GM21515 (cell line): Measurements from ENCODE around the gene CBX2.

Source experiments
- ATAC-seq: cut with Tn5 transposase; IDR thresholded peaks from one replicate; pipeline ENCODE4 v1.9.1; 2021; ENCODE audit not compliant: unreplicated experiment

Gene CBX2

GRCh38 chr17:79811011-79811867, 33.3 kb downstream of the CBX2 start:
- ATAC-seq = no peak

DNA sequence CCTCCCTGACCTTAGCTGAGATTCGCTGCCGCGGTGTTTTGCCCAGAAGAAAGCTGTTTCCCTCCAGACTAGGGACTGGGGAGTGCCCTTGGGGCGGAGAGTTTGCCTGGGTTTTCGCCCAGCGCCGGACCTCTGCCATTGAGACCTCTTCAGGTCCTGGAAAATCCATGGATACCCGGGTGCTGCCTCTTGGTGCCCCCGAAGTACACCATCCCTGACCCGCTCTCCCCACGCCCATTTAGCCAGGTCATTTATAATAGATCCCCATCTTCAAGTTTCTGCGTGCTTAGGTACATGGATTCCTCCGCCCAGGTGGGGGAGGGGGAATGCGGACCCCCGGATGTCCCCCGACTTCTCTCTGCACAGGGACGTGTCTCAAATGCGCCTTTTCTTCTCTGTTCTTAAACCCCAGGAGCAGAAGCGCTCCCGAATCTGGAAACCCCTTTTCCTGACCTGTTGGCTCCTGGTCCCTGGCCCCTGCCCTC, 34.0 kb downstream of the CBX2 start:
- ATAC-seq = no peak

DNA sequence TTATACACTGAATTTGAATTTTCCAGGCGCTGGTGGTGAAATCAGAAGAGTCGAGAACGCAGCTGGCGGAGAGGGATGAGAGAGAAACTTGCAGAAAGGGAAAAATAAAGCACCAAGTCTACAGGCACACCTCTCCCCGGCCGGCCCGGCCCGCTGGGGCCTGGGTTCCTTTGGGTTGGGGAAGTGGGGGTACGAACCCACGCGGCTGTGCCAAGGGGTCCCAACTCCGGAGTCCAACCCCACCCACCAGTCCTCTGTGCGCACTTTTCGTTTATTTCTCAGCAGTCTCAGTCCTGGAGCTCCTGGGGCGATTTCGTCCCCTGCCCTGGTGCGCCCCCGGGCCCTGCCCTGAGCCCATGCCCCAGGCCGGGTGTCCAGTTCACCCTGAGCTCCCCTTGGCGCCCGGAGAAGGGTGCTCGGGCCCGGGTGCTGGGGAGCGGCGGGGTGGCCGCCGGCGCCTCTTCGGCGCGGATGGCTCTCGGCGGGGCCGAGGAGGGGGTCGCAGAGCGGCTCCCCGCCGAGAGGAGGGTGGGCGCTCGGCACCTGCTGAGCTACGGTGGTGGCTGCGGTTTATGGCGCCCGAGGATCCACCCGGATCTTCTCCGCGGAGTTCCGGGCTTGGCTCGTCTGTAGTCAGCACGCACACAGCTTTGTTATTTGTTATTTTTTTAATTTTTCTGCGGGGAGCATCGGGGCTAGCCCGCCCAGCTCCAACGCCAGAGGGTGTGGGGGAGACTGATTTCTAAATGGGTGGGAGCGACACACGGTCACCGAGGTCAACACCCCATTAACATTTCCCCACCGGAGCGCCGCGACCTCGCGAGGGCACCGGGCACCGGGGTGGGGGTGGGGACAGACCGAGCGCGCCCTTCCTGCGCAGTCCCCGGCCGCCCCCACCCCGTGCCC, 34.7 kb downstream of the CBX2 start:
- ATAC-seq = no peak

DNA sequence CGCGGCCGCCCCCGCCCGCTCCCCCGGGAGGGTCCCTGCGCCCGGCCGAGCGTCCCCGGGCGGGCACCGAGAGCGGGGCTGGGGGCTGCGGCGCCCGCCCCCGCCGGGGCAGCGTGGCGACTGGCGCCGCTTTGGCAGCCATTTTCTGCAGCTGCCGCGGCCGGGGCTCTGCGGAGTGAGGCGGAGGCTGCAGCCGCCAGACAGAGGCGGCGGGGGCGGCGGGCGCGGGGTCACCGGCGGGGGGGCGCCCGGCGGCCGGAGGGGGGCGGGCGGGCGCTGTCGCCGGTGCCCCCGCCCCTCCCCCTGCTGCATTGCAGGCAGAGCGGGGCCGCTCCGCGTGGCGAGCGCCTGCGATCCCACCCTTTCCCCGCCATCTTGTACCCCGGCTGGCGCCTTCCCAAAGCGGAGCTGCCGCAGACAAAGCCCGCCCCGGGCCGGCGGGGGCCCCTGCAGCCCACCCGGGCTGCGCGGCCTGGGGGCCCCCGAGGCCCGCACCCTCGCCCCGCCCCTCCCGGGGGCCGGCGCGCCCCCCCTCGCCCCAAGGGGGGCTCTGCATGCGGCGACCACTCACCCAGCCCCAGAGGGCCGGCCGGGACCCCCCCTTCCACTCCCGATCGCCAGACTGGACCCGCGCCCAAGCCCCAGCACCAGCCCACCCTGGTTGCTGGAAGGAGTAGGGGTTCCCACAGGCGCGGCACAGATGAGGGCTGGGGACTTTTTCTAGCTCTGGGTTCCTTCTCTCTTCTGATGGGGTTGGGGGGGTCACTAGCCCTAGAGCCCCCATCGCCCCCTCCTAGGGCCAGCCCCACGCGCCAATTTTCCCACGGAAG, 35.6 kb downstream of the CBX2 start:
- ATAC-seq = no peak

DNA sequence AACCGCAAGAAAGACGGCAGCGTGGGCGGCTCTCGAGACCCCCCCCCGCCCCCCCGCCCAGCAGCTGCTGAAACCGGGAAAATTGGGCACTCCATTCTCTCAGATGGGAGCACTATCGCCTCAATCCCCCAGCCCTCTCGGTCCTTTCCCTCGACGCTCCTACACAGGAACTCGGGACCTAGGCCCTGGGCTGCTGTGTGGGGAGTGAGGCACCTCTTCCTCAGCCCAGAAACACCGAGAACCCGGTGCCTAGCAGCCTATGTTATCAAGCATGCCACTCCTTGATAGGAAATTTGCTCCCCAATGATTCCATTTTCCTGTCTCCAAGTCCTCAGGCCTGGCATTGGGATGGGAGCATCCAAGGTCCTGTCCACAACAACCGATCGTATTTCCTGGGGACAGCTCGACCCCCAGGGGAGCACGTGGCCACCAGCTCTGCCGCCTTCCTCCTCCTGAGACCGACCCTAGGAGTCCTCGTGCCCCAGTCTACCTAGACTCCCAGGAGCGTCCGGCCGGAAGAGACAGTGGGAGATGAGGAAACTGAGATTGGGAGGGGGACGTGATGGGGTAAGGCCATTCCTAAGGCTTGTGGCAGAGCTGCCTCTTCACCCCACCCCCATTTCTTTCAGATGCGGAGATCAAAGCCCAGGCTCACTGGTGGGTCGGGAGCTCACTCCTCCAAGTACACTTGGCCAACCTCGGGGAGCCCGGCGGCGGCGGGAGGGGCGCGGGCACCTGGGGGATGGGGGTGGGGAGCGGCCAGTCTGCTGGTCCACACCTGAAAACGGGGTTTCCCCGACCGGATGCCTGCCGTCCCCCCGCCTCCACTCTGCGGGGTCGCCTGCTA, 36.4 kb downstream of the CBX2 start:
- ATAC-seq = no peak

GRCh38 chr17:79814974-79815835, 37.3 kb downstream of the CBX2 start:
- no peak for ATAC-seq

DNA sequence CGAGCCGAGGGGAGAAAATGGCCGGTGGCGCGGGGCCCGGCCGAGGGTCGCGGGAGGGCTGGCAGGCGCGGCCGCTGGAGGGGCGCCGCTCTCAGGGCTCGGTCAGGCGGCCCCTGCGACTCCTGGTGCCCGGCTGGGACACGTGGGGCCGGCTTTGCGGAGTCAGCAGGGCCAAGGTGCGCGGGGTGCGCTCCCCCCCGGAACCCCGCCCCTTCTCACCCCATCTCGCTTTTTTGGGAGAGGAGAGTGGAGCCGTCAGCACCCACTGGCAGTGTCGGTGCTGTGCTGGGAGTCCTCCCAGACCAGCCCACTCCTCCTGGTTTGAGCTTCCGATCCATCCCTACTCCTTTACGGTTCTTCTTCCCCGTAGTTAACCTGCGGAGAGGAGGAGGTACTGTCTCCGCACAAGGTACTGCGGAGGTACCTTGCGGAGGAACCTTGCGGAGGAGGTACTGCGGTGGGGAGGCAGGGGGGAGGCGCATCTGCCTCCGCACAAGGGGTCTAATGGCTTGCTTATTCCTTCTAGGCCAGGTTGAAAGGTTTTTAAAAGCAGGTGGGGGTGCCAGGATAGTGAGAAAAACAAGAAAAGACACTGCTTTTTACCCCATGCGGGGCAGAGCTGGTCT, 38.0 kb downstream of the CBX2 start:
- no peak for ATAC-seq

DNA sequence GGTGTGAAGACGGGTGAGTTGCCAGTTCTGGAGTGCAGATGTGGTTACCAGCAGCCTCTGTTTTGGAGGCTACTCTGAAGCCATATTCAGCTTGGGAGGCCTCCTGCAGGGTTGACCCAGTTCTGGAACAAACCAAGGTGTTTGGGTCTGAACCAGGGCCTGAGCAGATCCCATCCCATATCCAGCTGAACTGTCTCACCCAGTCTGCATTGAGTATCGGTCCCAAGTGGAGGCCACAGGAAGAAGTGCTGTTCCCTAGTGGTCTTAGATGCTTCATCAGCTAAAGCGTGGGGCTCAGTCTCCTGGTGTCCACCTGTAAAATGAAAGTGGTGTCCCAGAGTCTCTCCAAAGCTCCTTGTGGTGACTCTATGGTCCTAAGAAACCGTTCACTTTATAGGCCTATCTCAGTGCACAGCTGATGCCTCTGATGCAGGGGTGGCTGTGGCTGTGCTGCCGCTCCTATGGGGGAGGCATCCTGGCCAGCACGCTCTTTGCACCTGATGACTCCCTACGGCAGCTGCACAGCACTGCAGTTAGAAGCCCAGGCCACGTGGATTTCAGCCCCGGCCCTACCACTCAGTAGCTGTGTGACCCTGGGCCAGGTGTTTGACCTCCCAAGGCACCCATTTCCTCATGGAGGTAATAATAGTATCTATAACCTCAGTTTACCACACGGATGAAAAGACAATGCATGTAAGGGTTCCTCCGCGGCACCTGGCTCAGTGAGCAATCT, 40.2 kb downstream of the CBX2 start:
- no peak for ATAC-seq

DNA sequence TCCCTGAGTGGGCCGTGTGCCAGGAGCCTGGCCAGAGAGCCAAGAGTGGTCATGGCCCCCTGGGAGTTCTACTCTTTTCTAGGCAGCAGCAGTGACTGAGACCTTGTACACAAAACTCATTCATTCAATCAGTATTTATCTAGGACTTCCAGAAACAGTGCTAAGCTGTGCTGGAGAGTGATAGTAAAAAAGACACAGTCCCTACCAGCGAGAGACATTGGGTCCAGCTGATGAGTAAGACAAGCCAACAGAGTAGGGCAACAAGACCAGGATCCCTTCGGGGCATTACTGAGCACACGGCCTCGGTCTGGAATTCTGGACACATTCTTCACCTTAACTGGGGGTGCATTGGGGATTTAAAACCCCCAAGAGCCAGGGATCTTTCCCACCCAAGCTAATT, 41.1 kb downstream of the CBX2 start:
- no peak for ATAC-seq

GRCh38 chr17:79819534-79820276, 41.8 kb downstream of the CBX2 start:
- ATAC-seq = no peak

GRCh38 chr17:79820959-79821330, 43.0 kb downstream of the CBX2 start:
- no peak for ATAC-seq

DNA sequence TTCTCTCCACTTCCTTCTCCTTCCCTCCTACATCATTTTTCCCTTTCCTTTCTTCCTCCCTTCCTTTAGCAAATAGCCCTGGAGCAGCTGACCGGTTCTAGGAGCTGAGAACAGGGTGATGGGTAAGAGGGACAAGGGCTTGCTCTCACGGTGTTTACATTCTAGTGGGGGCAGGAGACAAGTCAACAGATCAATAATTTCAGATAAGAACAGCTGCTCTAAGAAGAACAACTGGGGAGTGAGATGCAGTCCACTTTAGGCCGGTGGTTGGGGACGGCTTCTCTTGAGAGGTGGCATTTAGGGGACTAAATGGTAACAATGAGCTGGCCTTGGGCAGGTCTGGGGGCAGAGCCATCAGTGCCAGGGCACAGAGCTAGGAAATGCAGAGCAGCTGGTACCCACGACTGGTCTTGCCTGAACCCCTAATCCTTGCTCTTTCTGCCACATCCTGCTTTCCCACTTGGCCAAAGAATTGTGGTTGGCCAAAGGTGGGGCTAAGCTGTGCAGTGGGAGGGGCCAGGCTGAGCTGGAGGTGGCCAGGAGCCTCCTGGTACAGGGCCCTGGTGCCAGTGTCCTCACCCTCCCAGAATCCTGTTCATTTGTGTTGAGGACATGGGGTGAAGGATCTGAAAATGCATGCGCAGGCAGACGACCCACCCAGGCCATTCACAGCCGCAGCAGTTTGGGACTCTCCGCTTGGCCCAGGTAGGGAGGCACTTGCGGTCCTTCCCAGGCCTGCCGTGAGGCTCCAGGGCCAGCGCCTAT, 43.6 kb downstream of the CBX2 start:
- ATAC-seq = no peak

- no peak for ATAC-seq
Measured at GRCh38 chr17:79822583-79823124, 44.7 kb downstream of the CBX2 start.

- ATAC-seq = no peak
Measured at GRCh38 chr17:79824234-79824633, 46.3 kb downstream of the CBX2 start.

- ATAC-seq = no peak
Measured at GRCh38 chr17:79824893-79825579, 47.1 kb downstream of the CBX2 start.

- ATAC-seq = no peak
Measured at GRCh38 chr17:79825580-79825921, 47.6 kb downstream of the CBX2 start.
